ENCODE results near the gene PKLR. TPM values are rescaled to one million over a fixed set of nuclear protein-coding genes. Genes with fewer than 3 reads are reported as not detected.
"Not testable (repeated sequence)": the region's sequence is repeated elsewhere in the genome, so short reads cannot be mapped to it uniquely, and the experiment has no call there.

The PKLR gene
- total and polyA plus RNA-seq, 2 donors (not counting 1 experiment from before 2014, with no cell fraction given): not detected

- H4K20me1 ChIP-seq (ENCODE audit: control insufficient read depth, extremely low read depth, insufficient read depth, low read length): no peaks in the 10 kb centered on the region
- peaks cover 42% of the 10 kb centered on the region for H3K27me3 ChIP-seq (ENCODE audit: control insufficient read depth, insufficient read depth, low read length)
- no peak overlapping the region for H3K4me3 ChIP-seq (replicated peaks in 1 of 4; ENCODE audit: control extremely low read depth in 1 of 4, insufficient read depth in 1 of 4, low read depth in 3 of 4, low read length in 4 of 4)
- no peaks in the 10 kb centered on the region for H3K79me2 ChIP-seq (ENCODE audit: control insufficient read depth, insufficient read depth, low read length)
- no peak overlapping the region for H3K9ac ChIP-seq (ENCODE audit: insufficient read depth, low read length)
- H3K4me2 ChIP-seq (ENCODE audit: extremely low read depth, insufficient read depth, low read length): no peak overlapping the region
- TF ChIP-seq EZH2 (IDR thresholded peaks at IDR 0.05; ENCODE audit: low read length, missing control alignments) (peak; percentile 71), CTCF (conservative IDR thresholded peaks at IDR 0.05 in 1 of 2, IDR thresholded peaks at IDR 0.05 in 1 of 2; ENCODE audit: low read depth in 1 of 2, low read length in 2 of 2) (no peak)
- no peaks in the 10 kb centered on the region for H3K9me3 ChIP-seq (ENCODE audit: control insufficient read depth, insufficient read depth, low read depth, low read length)
- H3K4me1 ChIP-seq (ENCODE audit: control insufficient read depth, extremely low read depth, insufficient read depth, low read length): no peaks in the 10 kb centered on the region
- no peak overlapping the region for H3K27ac ChIP-seq (ENCODE audit: insufficient read depth, low read length)
- DNase-seq (ENCODE audit: low read depth in 2 of 2): no peak
- no peak overlapping the region for H2AFZ ChIP-seq (ENCODE audit: low read length)
- H3K36me3 ChIP-seq (ENCODE audit: control insufficient read depth, insufficient read depth, low read length): no peaks in the 10 kb centered on the region
Observed at GRCh38 chr1:155294520-155295182, 6.6 kb downstream of the PKLR start.

GRCh38 chr1:155293086-155293749, 8.0 kb downstream of the PKLR start:
- DNase-seq (ENCODE audit: low read depth in 2 of 2): no peak
- H2AFZ ChIP-seq (ENCODE audit: low read length): no peak overlapping the region
- H3K4me1 ChIP-seq (ENCODE audit: control insufficient read depth, extremely low read depth, insufficient read depth, low read length): no peaks in the 10 kb centered on the region
- no peaks in the 10 kb centered on the region for H3K79me2 ChIP-seq (ENCODE audit: control insufficient read depth, insufficient read depth, low read length)
- no peak overlapping the region for H3K4me3 ChIP-seq (replicated peaks in 1 of 4; ENCODE audit: control extremely low read depth in 1 of 4, insufficient read depth in 1 of 4, low read depth in 3 of 4, low read length in 4 of 4)
- H3K27ac ChIP-seq (ENCODE audit: insufficient read depth, low read length): no peak overlapping the region
- no peak overlapping the region for H3K4me2 ChIP-seq (ENCODE audit: extremely low read depth, insufficient read depth, low read length)
- no peaks in the 10 kb centered on the region for H4K20me1 ChIP-seq (ENCODE audit: control insufficient read depth, extremely low read depth, insufficient read depth, low read length)
- H3K9me3 ChIP-seq (ENCODE audit: control insufficient read depth, insufficient read depth, low read depth, low read length): no peaks in the 10 kb centered on the region
- H3K27me3 ChIP-seq (ENCODE audit: control insufficient read depth, insufficient read depth, low read length): peaks cover 42% of the 10 kb centered on the region
- no peak overlapping the region for H3K9ac ChIP-seq (ENCODE audit: insufficient read depth, low read length)
- TF ChIP-seq CTCF (conservative IDR thresholded peaks at IDR 0.05 in 1 of 2, IDR thresholded peaks at IDR 0.05 in 1 of 2; ENCODE audit: low read depth in 1 of 2, low read length in 2 of 2) (no peak), EZH2 (IDR thresholded peaks at IDR 0.05; ENCODE audit: low read length, missing control alignments) (no peak)
- H3K36me3 ChIP-seq (ENCODE audit: control insufficient read depth, insufficient read depth, low read length): no peaks in the 10 kb centered on the region

GRCh38 chr1:155291006-155291405, 10.2 kb downstream of the PKLR start:
- H3K4me2 ChIP-seq (ENCODE audit: extremely low read depth, insufficient read depth, low read length); H3K4me1 ChIP-seq (ENCODE audit: control insufficient read depth, extremely low read depth, insufficient read depth, low read length); H3K4me3 ChIP-seq (replicated peaks in 1 of 4; ENCODE audit: control extremely low read depth in 1 of 4, insufficient read depth in 1 of 4, low read depth in 3 of 4, low read length in 4 of 4); H3K9me3 ChIP-seq (ENCODE audit: control insufficient read depth, insufficient read depth, low read depth, low read length); H3K9ac ChIP-seq (ENCODE audit: insufficient read depth, low read length); H3K79me2 ChIP-seq (ENCODE audit: control insufficient read depth, insufficient read depth, low read length); DNase-seq (ENCODE audit: low read depth in 2 of 2); H4K20me1 ChIP-seq (ENCODE audit: control insufficient read depth, extremely low read depth, insufficient read depth, low read length); H3K27ac ChIP-seq (ENCODE audit: insufficient read depth, low read length); H2AFZ ChIP-seq (ENCODE audit: low read length); H3K36me3 ChIP-seq (ENCODE audit: control insufficient read depth, insufficient read depth, low read length): not testable (repeated sequence)
- H3K27me3 ChIP-seq (ENCODE audit: control insufficient read depth, insufficient read depth, low read length): peaks cover 28% of the 10 kb centered on the region
